CD8-positive, alpha-beta memory T cell (primary cell): ENCODE measurements around the gene COLQ. TPM values are rescaled to one million over a fixed set of nuclear protein-coding genes. Genes with fewer than 3 reads are reported as not detected.
"Not testable (repeated sequence)": the region's sequence is repeated elsewhere in the genome, so short reads cannot be mapped to it uniquely, and the experiment has no call there.

Experiments
- CTCF ChIA-PET: fragments of 350-600 bp; sonication (Branson Sonifier 250); formaldehyde crosslinking; loops from one replicate; lab custom pipeline; 2021; ENCODE audit warnings: antibody characterized with exemption; lab: Charles Lee
- POLR2A ChIA-PET: fragments of 350-600 bp; sonication (Branson Sonifier 250); formaldehyde crosslinking; loops from one replicate; lab custom pipeline; 2021; ENCODE audit warnings: antibody characterized with exemption; lab: Charles Lee
- DNase-seq, 5 donors: peaks; one replicate each; pipeline versions ENCODE4 v3.0.0 to v3.0.0-alpha.2; 2020 to 2022; ENCODE audit warnings: mixed read lengths in 1 of 5
- H3K27ac ChIP-seq: one replicate; pipeline ENCODE4 v1.7.0; 2013; ENCODE audit warnings: low read depth, mild to moderate bottlenecking, low read length, moderate library complexity
- H3K27me3 ChIP-seq: 2 replicates; pipeline ENCODE4 v1.7.0; 2013; ENCODE audit warnings: low read length, mild to moderate bottlenecking; ENCODE audit not compliant: insufficient read depth, poor library complexity, severe bottlenecking
- H3K36me3 ChIP-seq: 2 replicates; pipeline ENCODE4 v1.7.0; 2013; ENCODE audit warnings: mild to moderate bottlenecking, low read length, moderate library complexity; ENCODE audit not compliant: insufficient read depth
- H3K4me1 ChIP-seq: 2 replicates; pipeline ENCODE4 v1.7.0; 2013; ENCODE audit warnings: mild to moderate bottlenecking, low read length, moderate library complexity; ENCODE audit not compliant: insufficient read depth
- H3K4me3 ChIP-seq: 2 replicates; pipeline ENCODE4 v1.7.0; 2013; ENCODE audit warnings: mild to moderate bottlenecking, low read length
- H3K9me3 ChIP-seq: 2 replicates; pipeline ENCODE4 v1.7.0; 2013; ENCODE audit warnings: mild to moderate bottlenecking, low read length
- H3K27ac Mint-ChIP-seq, 8 donors: one replicate each; pipeline ENCODE4 v1.8.0; 2020 to 2021; ENCODE audit warnings: mixed read lengths in 8 of 8, mild to moderate bottlenecking in 6 of 8, inconsistent platforms in 3 of 8, moderate library complexity in 3 of 8
- H3K27me3 Mint-ChIP-seq, 2 donors: one replicate each; pipeline ENCODE4 v1.8.0; 2020 to 2021; ENCODE audit warnings: mixed read lengths in 2 of 2, mild to moderate bottlenecking in 1 of 2, moderate library complexity in 1 of 2
- H3K36me3 Mint-ChIP-seq, 3 donors: one replicate each; pipeline ENCODE4 v1.8.0; 2020 to 2021; ENCODE audit warnings: mixed read lengths in 3 of 3, inconsistent platforms in 1 of 3, mild to moderate bottlenecking in 1 of 3
- H3K4me1 Mint-ChIP-seq, 3 donors: one replicate each; pipeline ENCODE4 v1.8.0; 2020 to 2021; ENCODE audit warnings: mixed read lengths in 3 of 3, inconsistent platforms in 1 of 3, mild to moderate bottlenecking in 1 of 3
- H3K4me3 Mint-ChIP-seq, 7 donors: one replicate each; pipeline ENCODE4 v1.8.0; 2020 to 2021; ENCODE audit warnings: mixed read lengths in 7 of 7, mild to moderate bottlenecking in 6 of 7, moderate library complexity in 4 of 7, inconsistent platforms in 2 of 7
- H3K9me3 Mint-ChIP-seq, 5 donors: one replicate each; pipeline ENCODE4 v1.8.0; 2020 to 2022; ENCODE audit warnings: mixed read lengths in 5 of 5, mild to moderate bottlenecking in 3 of 5, moderate library complexity in 2 of 5, inconsistent platforms in 1 of 5
- polyA plus RNA-seq: library from polyadenylated mRNA; unstranded; fragments of 300-500 nt; fragmentation: Illumina TruSeq; gene quantifications from one replicate; pipeline ENCODE4 v1.2.3, GENCODE V29; 2021
- total RNA-seq, 2 experiments: library from RNA; stranded (reverse); gene quantifications; one replicate each; pipeline ENCODE4 v1.2.3, GENCODE V29; 2021

COLQ gene
- total and polyA plus RNA-seq, 3 experiments from 2014 or later, result 1.1 to 17.3 (median 1.6) TPM

GRCh38 chr3:15490158-15490557 is 31.3 kb downstream of the COLQ start:
- Mint-ChIP-seq H3K9me3 (no peaks in the 10 kb centered on the region), H3K36me3 (peaks cover 4 to 11% (median 6%) of the 10 kb centered on the region in 3 donors), H3K27me3 (no peaks in the 10 kb centered on the region), H3K27ac (peak overlapping the region in 1 of 8 donors; percentile 52), H3K4me1 (peaks cover 16 to 35% (median 28%) of the 10 kb centered on the region in 3 donors), H3K4me3 (no peak overlapping the region)
- H3K36me3 ChIP-seq, result no peaks in the 10 kb centered on the region
- ChIA-PET CTCF (no interaction called here), POLR2A (no interaction called here)
- H3K4me1 ChIP-seq, result no peaks in the 10 kb centered on the region
- no peaks in the 10 kb centered on the region for H3K9me3 ChIP-seq
- no peak overlapping the region for H3K4me3 ChIP-seq
- no peak for DNase-seq
- H3K27ac ChIP-seq, result no peak overlapping the region
- H3K27me3 ChIP-seq, result no peaks in the 10 kb centered on the region

DNA sequence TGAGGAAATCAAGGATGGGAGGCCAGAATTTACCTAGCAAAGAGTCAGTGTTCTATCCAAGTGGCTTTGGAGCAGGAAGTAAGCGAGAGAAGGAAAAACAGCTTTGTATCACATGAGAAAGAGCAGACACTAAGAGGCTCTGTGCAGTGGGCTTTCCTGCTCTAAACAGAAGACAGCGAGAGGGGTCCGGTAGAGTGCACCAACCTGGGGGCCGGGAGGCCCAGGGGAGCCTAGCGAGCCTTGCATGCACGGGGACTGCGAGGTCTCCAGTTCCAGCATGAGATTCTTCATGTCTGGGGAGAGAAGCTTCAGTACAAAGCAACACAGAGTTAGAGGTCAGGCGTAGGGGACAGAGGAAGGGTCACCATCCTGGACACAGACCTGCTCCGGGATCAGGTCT is 33.5 kb downstream of the COLQ start:
- Histone ChIP-seq H3K36me3 (no peaks in the 10 kb centered on the region), H3K4me1 (no peaks in the 10 kb centered on the region), H3K4me3 (no peak overlapping the region), H3K27me3 (no peaks in the 10 kb centered on the region), H3K9me3 (no peaks in the 10 kb centered on the region), H3K27ac (no peak overlapping the region)
- Mint-ChIP-seq H3K36me3 (peaks cover 4 to 9% (median 6%) of the 10 kb centered on the region in 3 donors), H3K4me1 (peaks cover 5 to 25% (median 17%) of the 10 kb centered on the region in 3 donors), H3K27ac (peak overlapping the region in 2 of 8 donors; percentile 17 to 36), H3K27me3 (peaks cover 0 to 3% of the 10 kb centered on the region in 2 donors), H3K4me3 (peak overlapping the region in 2 of 7 donors; percentile 22 to 34), H3K9me3 (no peaks in the 10 kb centered on the region)
- CTCF ChIA-PET, result no interaction called here
- DNase-seq, result no peak
- POLR2A ChIA-PET, result no interaction called here

DNA sequence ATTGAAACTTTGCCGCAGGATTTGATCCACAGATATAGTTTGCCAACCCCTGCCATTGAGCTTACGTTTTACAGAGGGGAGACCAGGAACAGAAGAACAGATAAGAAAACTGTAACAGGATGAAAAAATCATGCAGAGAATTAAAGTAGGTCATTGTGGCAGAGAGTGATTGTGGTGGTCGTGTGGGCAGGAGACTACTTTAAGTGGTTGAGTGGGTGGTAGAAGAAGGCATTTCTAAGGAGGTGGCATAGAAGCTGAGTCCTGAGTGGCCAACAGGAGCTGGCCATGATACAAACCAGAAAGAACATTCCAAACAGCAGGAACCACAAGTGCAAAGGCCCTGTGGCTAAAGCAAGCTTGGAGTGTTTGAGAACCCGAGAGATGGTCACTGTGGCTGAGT is 34.5 kb downstream of the COLQ start:
- CTCF ChIA-PET, result no interaction called here
- H3K4me1 Mint-ChIP-seq, result peaks cover 5 to 23% (median 17%) of the 10 kb centered on the region in 3 donors
- peaks cover 4 to 6% (median 5%) of the 10 kb centered on the region in 3 donors for H3K36me3 Mint-ChIP-seq
- H3K27ac ChIP-seq, result no peak overlapping the region
- H3K27me3 ChIP-seq, result no peaks in the 10 kb centered on the region
- H3K9me3 ChIP-seq, result no peaks in the 10 kb centered on the region
- no peaks in the 10 kb centered on the region for H3K4me1 ChIP-seq
- POLR2A ChIA-PET, result no interaction called here
- H3K4me3 ChIP-seq, result no peak overlapping the region
- DNase-seq, result no peak
- no peaks in the 10 kb centered on the region for H3K36me3 ChIP-seq
- peaks cover 0 to 3% of the 10 kb centered on the region in 2 donors for H3K27me3 Mint-ChIP-seq
- H3K9me3 Mint-ChIP-seq, result no peaks in the 10 kb centered on the region
- H3K4me3 Mint-ChIP-seq, result peak overlapping the region in 2 of 7 donors; percentile 6 to 34
- peak overlapping the region in 5 of 8 donors; percentile 5 to 70 (median 53) for H3K27ac Mint-ChIP-seq

DNA sequence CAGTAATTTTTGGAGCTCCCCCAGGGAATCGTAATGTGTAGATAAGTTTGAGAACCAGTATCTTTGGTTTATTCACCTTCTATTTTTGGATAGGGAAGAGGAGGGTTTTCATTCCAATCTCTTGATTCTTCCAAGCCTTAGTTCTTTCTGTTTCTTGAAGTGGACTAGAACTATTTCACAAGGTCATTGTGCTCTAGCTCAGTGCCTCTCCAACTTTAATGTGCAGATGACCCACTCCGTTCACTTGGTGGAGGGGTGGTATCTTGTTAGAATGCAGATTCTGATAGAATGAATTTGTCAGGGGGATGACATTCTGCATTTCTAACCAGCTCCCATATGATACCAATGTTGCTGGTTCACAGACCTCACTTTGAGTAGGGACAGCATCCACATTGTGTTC is 35.5 kb downstream of the COLQ start:
- CTCF ChIA-PET, result interaction anchor here (1.1 kb wide), 1 partner anchor 20 kb away, joined by 3 read pairs; no protein-coding TSS in a partner anchor

DNA sequence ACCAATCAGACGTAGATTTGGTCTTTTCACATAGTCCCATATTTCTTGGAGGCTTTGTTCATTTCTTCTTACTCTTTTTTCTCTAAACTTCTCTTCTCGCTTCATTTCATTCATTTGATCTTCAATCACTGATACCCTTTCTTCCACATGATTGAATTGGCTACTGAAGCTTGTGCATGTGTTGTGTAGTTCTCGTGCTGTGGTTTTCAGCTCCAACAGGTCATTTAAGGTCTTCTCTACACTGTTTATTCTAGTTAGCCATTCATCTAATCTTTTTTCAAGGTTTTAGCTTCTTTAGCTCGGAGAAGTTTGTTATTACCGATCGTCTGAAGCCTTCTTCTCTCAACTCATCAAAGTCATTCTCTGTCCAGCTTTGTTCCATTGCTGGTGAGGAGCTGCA is 37.0 kb downstream of the COLQ start:
- H3K4me3 Mint-ChIP-seq, H3K27ac Mint-ChIP-seq, H3K36me3 Mint-ChIP-seq, H3K27me3 ChIP-seq, POLR2A ChIA-PET, H3K36me3 ChIP-seq, H3K4me1 ChIP-seq, H3K27me3 Mint-ChIP-seq, CTCF ChIA-PET, H3K9me3 Mint-ChIP-seq, DNase-seq, H3K27ac ChIP-seq, H3K9me3 ChIP-seq, H3K4me3 ChIP-seq: not testable (repeated sequence)
- peaks cover 5 to 13% (median 7%) of the 10 kb centered on the region in 3 donors for H3K4me1 Mint-ChIP-seq

More for the DNA sequence above, 35.5 kb downstream of the COLQ start:
- H3K27ac Mint-ChIP-seq, result peak overlapping the region in 1 of 8 donors; percentile 65
- H3K27me3 Mint-ChIP-seq, result peaks cover 0 to 3% of the 10 kb centered on the region in 2 donors
- no peaks in the 10 kb centered on the region for H3K9me3 Mint-ChIP-seq
- H3K36me3 ChIP-seq, result no peaks in the 10 kb centered on the region
- H3K4me1 ChIP-seq, result no peaks in the 10 kb centered on the region
- H3K4me3 Mint-ChIP-seq, result no peak overlapping the region
- H3K36me3 Mint-ChIP-seq, result peaks cover 4 to 6% (median 5%) of the 10 kb centered on the region in 3 donors
- H3K27me3 ChIP-seq, result no peaks in the 10 kb centered on the region
- no peaks in the 10 kb centered on the region for H3K9me3 ChIP-seq
- H3K27ac ChIP-seq, result no peak overlapping the region
- H3K4me1 Mint-ChIP-seq, result peaks cover 5 to 21% (median 17%) of the 10 kb centered on the region in 3 donors
- DNase-seq, result no peak
- no peak overlapping the region for H3K4me3 ChIP-seq
- POLR2A ChIA-PET, result no interaction called here

GRCh38 chr3:15479400-15480224 is 41.9 kb downstream of the COLQ start:
- CTCF ChIA-PET, result no interaction called here
- Mint-ChIP-seq H3K36me3 (no peaks in the 10 kb centered on the region), H3K4me3 (no peak overlapping the region), H3K27me3 (peaks cover 0 to 3% of the 10 kb centered on the region in 2 donors), H3K4me1 (peaks cover 0 to 3% (median 0%) of the 10 kb centered on the region in 3 donors), H3K27ac (peak overlapping the region in 2 of 8 donors; percentile 17 to 47), H3K9me3 (peaks cover 0 to 4% (median 0%) of the 10 kb centered on the region in 5 donors)
- Histone ChIP-seq H3K27ac (no peak overlapping the region), H3K27me3 (no peaks in the 10 kb centered on the region), H3K9me3 (no peaks in the 10 kb centered on the region), H3K36me3 (no peaks in the 10 kb centered on the region), H3K4me3 (no peak overlapping the region), H3K4me1 (no peaks in the 10 kb centered on the region)
- POLR2A ChIA-PET, result no interaction called here
- DNase-seq, result no peak

DNA sequence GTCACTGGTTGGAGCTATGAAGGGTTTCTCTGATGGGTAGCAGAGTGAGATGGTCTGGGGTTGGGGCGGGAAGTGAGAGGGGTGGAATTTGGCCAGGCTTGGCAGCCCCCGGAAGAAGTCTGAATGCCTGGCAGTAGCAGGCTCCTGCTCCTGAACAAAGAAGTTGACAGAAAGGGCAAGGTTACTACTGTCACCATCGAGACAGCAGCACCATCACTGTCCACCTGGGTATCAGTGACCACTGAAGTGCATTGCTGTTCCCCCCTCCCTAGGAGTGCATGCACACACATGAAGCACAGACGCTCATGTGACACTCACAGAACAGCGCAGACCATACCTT is 42.9 kb downstream of the COLQ start:
- no peak overlapping the region for H3K4me3 Mint-ChIP-seq
- DNase-seq, result no peak
- no peaks in the 10 kb centered on the region for H3K27me3 Mint-ChIP-seq
- no peak overlapping the region for H3K4me3 ChIP-seq
- ChIA-PET POLR2A (no interaction called here), CTCF (no interaction called here)
- no peaks in the 10 kb centered on the region for H3K36me3 ChIP-seq
- H3K27ac ChIP-seq, result no peak overlapping the region
- H3K9me3 Mint-ChIP-seq, result peaks cover 0 to 4% (median 0%) of the 10 kb centered on the region in 5 donors
- no peaks in the 10 kb centered on the region for H3K4me1 ChIP-seq
- no peaks in the 10 kb centered on the region for H3K27me3 ChIP-seq
- H3K9me3 ChIP-seq, result no peaks in the 10 kb centered on the region
- H3K36me3 Mint-ChIP-seq, result no peaks in the 10 kb centered on the region
- no peak overlapping the region for H3K27ac Mint-ChIP-seq
- peaks cover 0 to 3% (median 0%) of the 10 kb centered on the region in 3 donors for H3K4me1 Mint-ChIP-seq

DNA sequence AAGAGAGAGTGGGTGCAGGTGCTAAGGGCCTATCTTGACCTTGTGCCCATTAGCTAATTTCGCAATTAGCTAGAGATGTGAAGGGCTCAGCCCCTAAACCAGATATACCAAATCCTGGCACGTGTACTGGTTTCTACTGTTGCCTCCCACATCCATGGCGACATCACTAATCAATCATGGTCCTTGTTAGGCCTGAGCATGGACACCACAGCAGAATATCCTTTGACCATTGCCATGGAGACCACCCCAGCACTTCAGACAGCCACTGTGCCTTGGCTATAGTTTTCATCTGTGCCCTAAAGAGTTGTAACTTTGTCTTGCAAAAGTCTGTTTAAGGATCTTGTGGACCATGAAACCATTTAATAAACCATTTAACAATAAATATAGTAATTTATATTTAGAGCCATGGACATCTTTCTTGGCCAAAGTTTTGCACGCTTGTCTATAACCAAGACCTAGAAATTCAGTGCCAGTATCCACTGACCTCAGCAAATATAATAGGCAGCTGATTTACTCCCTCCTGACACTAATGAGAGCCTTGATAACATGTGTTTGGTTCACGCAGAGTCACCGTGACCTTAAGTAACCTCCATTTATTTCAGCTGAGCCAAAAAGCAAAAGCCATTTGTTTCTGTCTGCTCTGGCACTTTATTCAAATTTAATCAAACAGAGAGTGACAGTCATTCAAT is 43.4 kb downstream of the COLQ start:
- H3K9me3 ChIP-seq, result no peaks in the 10 kb centered on the region
- H3K36me3 Mint-ChIP-seq, result no peaks in the 10 kb centered on the region
- H3K27ac Mint-ChIP-seq, result no peak overlapping the region
- DNase-seq, result no peak
- no peaks in the 10 kb centered on the region for H3K4me1 Mint-ChIP-seq
- no peaks in the 10 kb centered on the region for H3K4me1 ChIP-seq
- no peak overlapping the region for H3K27ac ChIP-seq
- no peaks in the 10 kb centered on the region for H3K27me3 ChIP-seq
- no peaks in the 10 kb centered on the region for H3K27me3 Mint-ChIP-seq
- peaks cover 0 to 4% (median 0%) of the 10 kb centered on the region in 5 donors for H3K9me3 Mint-ChIP-seq
- H3K4me3 ChIP-seq, result no peak overlapping the region
- H3K36me3 ChIP-seq, result no peaks in the 10 kb centered on the region
- POLR2A ChIA-PET, result no interaction called here
- CTCF ChIA-PET, result no interaction called here
- no peak overlapping the region for H3K4me3 Mint-ChIP-seq
